ENCODE results near the gene FNBP1. TPM values are rescaled to one million over a fixed set of nuclear protein-coding genes. Genes with fewer than 3 reads are reported as not detected.
A peak's percentile ranks its signal among the peaks of the same experiment; 100 is the strongest.

FNBP1 gene
- total RNA-seq, 1 donor from 2014 or later, result 20.5 TPM

DNA sequence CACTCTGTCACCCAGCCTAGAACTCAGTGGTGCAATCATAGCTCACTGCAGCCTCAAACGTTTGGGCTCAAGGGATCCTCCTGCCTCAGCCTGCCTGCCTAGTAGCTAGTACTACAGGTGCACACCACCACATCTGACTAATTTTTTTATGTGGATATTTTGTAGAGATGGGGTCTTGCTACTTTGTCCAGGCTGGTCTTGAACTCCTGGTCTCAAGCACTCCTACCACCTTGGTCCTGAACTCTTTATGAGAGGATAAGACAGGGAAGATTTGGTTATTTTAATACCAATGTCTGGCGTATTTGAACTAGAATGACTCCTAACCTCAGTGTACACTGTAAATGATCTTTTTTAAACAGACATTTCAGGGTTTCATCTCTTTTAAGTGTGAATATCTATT is 19.8 kb upstream of the FNBP1 start:
- intact Hi-C loops (cut with micrococcal nuclease), result no loop called here
- no peak overlapping the region for H3K4me3 ChIP-seq
- no peak for TF ChIP-seq CTCF (IDR thresholded peaks at IDR 0.05; ENCODE audit: borderline replicate concordance)
- DNase-seq, result no peak
- H3K9me3 ChIP-seq (replicated peaks), result no peaks in the 10 kb centered on the region
- H3K27ac ChIP-seq (replicated peaks), result no peak overlapping the region
- peaks cover 8% of the 10 kb centered on the region for H3K36me3 ChIP-seq
- no peaks in the 10 kb centered on the region for H3K27me3 ChIP-seq (ENCODE audit: low read depth)
- peaks cover 21% of the 10 kb centered on the region for H3K4me1 ChIP-seq

DNA sequence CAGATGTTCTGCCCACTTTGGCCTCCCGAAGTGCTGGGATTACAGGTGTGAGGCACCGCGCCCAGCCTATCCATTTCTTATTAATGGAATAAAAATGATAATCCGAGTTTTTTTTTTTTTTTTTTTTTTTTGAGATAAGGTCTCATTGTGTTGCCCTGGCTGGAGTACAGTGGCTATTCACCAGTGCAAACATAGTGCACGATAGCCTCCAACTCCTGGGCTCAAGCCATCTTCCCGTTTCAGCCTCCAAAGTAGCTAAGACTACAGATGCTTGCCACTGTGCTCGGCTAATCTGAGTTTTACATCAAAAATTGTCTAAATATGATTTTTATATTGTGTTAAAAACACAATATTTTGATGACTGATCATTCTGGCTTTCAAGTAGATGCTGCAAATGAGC is 17.3 kb upstream of the FNBP1 start:
- no peak for DNase-seq
- TF ChIP-seq CTCF (IDR thresholded peaks at IDR 0.05; ENCODE audit: borderline replicate concordance), result no peak
- H3K4me1 ChIP-seq, result peaks cover 24% of the 10 kb centered on the region
- no peak overlapping the region for H3K27ac ChIP-seq (replicated peaks)
- H3K36me3 ChIP-seq, result peaks cover 8% of the 10 kb centered on the region
- intact Hi-C loops (cut with micrococcal nuclease), result no loop called here
- no peak overlapping the region for H3K4me3 ChIP-seq
- no peaks in the 10 kb centered on the region for H3K27me3 ChIP-seq (ENCODE audit: low read depth)
- H3K9me3 ChIP-seq (replicated peaks), result no peaks in the 10 kb centered on the region

- H3K4me1 ChIP-seq, result peaks cover 38% of the 10 kb centered on the region
- H3K36me3 ChIP-seq, result peaks cover 8% of the 10 kb centered on the region
- intact Hi-C loops (cut with micrococcal nuclease), result no loop called here
- H3K27me3 ChIP-seq (ENCODE audit: low read depth), result no peaks in the 10 kb centered on the region
- H3K4me3 ChIP-seq, result no peak overlapping the region
- H3K9me3 ChIP-seq (replicated peaks), result no peaks in the 10 kb centered on the region
- DNase-seq, result no peak
- no peak for TF ChIP-seq CTCF (IDR thresholded peaks at IDR 0.05; ENCODE audit: borderline replicate concordance)
- no peak overlapping the region for H3K27ac ChIP-seq (replicated peaks)
Measured at GRCh38 chr9:130058887-130059286, 15.9 kb upstream of the FNBP1 start.

- no peak overlapping the region for H3K4me3 ChIP-seq
- no peaks in the 10 kb centered on the region for H3K27me3 ChIP-seq (ENCODE audit: low read depth)
- no peaks in the 10 kb centered on the region for H3K9me3 ChIP-seq (replicated peaks)
- intact Hi-C loops (cut with micrococcal nuclease), result no loop called here
- H3K4me1 ChIP-seq, result peaks cover 45% of the 10 kb centered on the region
- H3K27ac ChIP-seq (replicated peaks), result no peak overlapping the region
- TF ChIP-seq CTCF (IDR thresholded peaks at IDR 0.05; ENCODE audit: borderline replicate concordance), result no peak
- H3K36me3 ChIP-seq, result peaks cover 8% of the 10 kb centered on the region
- DNase-seq, result no peak
Measured at GRCh38 chr9:130058154-130058553, 15.2 kb upstream of the FNBP1 start.

DNA sequence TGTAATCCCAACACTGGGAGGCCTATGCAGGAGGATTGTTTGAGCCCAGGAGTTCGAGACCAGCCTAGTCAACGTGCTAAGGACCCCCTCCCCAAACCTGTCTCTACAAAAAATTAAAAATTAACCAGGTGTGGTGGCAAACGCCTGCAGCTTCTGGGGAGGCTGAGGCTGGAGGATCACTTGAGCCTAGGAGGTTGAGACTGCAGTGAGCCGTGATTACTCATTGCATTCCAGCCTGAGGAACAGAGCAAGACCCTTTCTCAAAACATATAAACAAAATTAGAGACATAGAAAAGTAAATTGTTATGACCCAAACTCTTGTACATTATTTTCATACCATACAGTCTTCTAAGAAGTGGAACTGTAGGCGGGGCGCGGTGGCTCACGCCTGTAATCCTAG is 11.8 kb upstream of the FNBP1 start:
- Histone ChIP-seq H3K9me3 (replicated peaks) (no peaks in the 10 kb centered on the region), H3K27me3 (ENCODE audit: low read depth) (no peaks in the 10 kb centered on the region), H3K4me1 (peaks cover 48% of the 10 kb centered on the region), H3K4me3 (peak overlapping the region; percentile 99), H3K27ac (replicated peaks) (peak overlapping the region; percentile 93), H3K36me3 (peaks cover 5% of the 10 kb centered on the region)
- no peak for DNase-seq
- TF ChIP-seq CTCF (IDR thresholded peaks at IDR 0.05; ENCODE audit: borderline replicate concordance), result no peak
- intact Hi-C loops (cut with micrococcal nuclease), result no loop called here

DNA sequence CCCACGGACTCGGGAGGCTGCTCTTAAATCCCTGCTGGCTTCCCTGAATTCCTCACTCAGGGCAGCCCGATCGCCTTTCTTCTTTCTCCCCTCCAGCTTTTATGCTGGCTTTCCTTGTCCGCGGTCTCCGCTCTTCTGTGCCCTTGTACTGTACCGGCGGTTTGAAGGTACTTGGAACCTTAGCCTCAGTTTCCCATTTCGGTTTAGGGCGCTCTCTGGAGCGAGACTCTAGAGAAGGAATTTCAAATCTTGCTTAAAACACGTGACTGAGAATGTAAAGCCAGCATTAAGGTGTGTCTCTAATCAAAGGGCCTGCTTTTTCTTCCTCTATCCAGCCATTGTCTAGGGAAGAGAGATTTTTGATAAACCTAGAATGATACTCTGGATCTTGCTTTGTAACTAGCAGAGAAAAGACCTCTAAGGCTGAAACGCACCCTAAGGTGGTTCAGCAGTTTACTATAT is 11.4 kb upstream of the FNBP1 start:
- H3K27ac ChIP-seq (replicated peaks), result peak overlapping the region; percentile 93
- peaks cover 2% of the 10 kb centered on the region for H3K36me3 ChIP-seq
- TF ChIP-seq CTCF (IDR thresholded peaks at IDR 0.05; ENCODE audit: borderline replicate concordance), result no peak
- intact Hi-C loops (cut with micrococcal nuclease), result no loop called here
- peak overlapping the region; percentile 99 for H3K4me3 ChIP-seq
- no peaks in the 10 kb centered on the region for H3K27me3 ChIP-seq (ENCODE audit: low read depth)
- H3K9me3 ChIP-seq (replicated peaks), result no peaks in the 10 kb centered on the region
- no peak for DNase-seq
- H3K4me1 ChIP-seq, result peaks cover 48% of the 10 kb centered on the region
